ENCODE measurements around the gene NHERF1. TPM values are rescaled to one million over a fixed set of nuclear protein-coding genes. Genes with fewer than 3 reads are reported as not detected.

Gene NHERF1
- total RNA-seq, 2 experiments from 2014 or later, result 73.2 to 116 TPM

DNA sequence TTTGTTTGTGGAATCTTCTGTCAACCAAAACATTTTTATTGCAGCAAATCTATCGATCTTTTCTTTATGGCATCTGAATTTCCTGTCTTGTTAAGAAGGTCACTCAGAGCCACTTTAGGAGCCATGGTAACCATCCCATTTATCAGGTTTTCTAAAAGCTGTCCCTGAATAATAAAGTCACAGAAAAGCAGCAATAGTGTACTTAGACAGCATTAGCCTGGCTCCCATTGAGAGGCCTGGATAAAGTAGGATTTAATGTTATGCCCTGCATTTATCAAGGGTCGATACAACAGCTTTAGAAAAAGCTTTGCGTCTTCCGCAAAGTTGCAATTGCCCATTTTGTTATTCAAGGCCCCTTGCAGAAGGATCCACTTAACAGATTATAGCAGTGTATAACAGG, 25.6 kb upstream of the NHERF1 start:
- CTCF ChIA-PET (ENCODE audit: unreplicated experiment), result no interaction called here
- POLR2A ChIA-PET, result interaction anchor here (0.7 kb wide), 1 partner anchor 35 kb away, joined by 4 read pairs; no protein-coding TSS in a partner anchor
- H3K79me2 ChIP-seq (ENCODE audit: insufficient read depth, low read depth, low read length), result no peaks in the 10 kb centered on the region
- H3K27ac ChIP-seq (ENCODE audit: low read depth, low read length, poor library complexity, severe bottlenecking), result no peak overlapping the region
- no peak for DNase-seq (ENCODE audit: low spot score)
- H3K4me1 ChIP-seq (ENCODE audit: insufficient read depth, low read length, poor library complexity, severe bottlenecking), result no peaks in the 10 kb centered on the region
- no peaks in the 10 kb centered on the region for H3K9me2 ChIP-seq (ENCODE audit: insufficient read depth, low read length)
- no TSS peak for BruUV-seq (replicated peaks)
- no peaks in the 10 kb centered on the region for H3K9me3 ChIP-seq (ENCODE audit: low read length)
- no peak overlapping the region for H2AFZ ChIP-seq (ENCODE audit: low read length)
- no peak overlapping the region for H3K4me2 ChIP-seq (ENCODE audit: low read length)
- H4K20me1 ChIP-seq (ENCODE audit: insufficient read depth, low read length), result no peaks in the 10 kb centered on the region
- no peaks in the 10 kb centered on the region for H3K36me3 ChIP-seq (ENCODE audit: insufficient read depth, low read length)
- TF ChIP-seq EZH2phosphoT487 (IDR thresholded peaks at IDR 0.05; ENCODE audit: borderline replicate concordance, low read depth, low read length), result no peak
- TF ChIP-seq, protein P1, sequence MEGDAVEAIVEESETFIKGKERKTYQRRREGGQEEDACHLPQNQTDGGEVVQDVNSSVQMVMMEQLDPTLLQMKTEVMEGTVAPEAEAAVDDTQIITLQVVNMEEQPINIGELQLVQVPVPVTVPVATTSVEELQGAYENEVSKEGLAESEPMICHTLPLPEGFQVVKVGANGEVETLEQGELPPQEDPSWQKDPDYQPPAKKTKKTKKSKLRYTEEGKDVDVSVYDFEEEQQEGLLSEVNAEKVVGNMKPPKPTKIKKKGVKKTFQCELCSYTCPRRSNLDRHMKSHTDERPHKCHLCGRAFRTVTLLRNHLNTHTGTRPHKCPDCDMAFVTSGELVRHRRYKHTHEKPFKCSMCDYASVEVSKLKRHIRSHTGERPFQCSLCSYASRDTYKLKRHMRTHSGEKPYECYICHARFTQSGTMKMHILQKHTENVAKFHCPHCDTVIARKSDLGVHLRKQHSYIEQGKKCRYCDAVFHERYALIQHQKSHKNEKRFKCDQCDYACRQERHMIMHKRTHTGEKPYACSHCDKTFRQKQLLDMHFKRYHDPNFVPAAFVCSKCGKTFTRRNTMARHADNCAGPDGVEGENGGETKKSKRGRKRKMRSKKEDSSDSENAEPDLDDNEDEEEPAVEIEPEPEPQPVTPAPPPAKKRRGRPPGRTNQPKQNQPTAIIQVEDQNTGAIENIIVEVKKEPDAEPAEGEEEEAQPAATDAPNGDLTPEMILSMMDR (conservative IDR thresholded peaks at IDR 0.05; ENCODE audit: low read length), result no peak
- intact Hi-C loops (cut with micrococcal nuclease; ENCODE audit: unreplicated experiment), result no loop called here
- H3K4me3 ChIP-seq (ENCODE audit: low read depth, low read length, poor library complexity, severe bottlenecking), result no peak overlapping the region

DNA sequence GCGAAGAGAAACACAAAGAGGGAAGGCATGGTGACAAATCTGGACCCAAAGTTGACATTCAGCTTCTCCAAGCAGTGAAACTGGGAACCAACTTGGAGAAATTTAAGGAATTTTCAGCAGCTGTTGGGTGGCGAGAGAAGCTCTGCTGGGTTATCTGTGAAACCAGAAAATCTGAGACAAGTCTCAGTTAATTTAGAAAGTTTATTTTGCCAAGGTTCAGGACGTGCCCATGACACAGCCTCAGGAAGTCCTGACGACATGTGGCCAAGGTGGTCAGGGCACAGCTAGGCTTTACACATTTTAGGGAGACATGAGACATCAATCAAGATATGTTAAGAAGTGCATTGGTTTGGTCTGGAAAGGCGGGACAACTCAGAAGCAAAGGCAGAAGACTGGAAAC, 24.5 kb upstream of the NHERF1 start:
- TF ChIP-seq, protein P1 (conservative IDR thresholded peaks at IDR 0.05; ENCODE audit: low read length), result no peak
- no peak for TF ChIP-seq EZH2phosphoT487 (IDR thresholded peaks at IDR 0.05; ENCODE audit: borderline replicate concordance, low read depth, low read length)
- no peak overlapping the region for H3K4me3 ChIP-seq (ENCODE audit: low read depth, low read length, poor library complexity, severe bottlenecking)
- H3K79me2 ChIP-seq (ENCODE audit: insufficient read depth, low read depth, low read length), result no peaks in the 10 kb centered on the region
- CTCF ChIA-PET (ENCODE audit: unreplicated experiment), result no interaction called here
- H2AFZ ChIP-seq (ENCODE audit: low read length), result no peak overlapping the region
- no peaks in the 10 kb centered on the region for H4K20me1 ChIP-seq (ENCODE audit: insufficient read depth, low read length)
- no peaks in the 10 kb centered on the region for H3K36me3 ChIP-seq (ENCODE audit: insufficient read depth, low read length)
- no TSS peak for BruUV-seq (replicated peaks)
- H3K27ac ChIP-seq (ENCODE audit: low read depth, low read length, poor library complexity, severe bottlenecking), result no peak overlapping the region
- H3K4me2 ChIP-seq (ENCODE audit: low read length), result no peak overlapping the region
- H3K4me1 ChIP-seq (ENCODE audit: insufficient read depth, low read length, poor library complexity, severe bottlenecking), result no peaks in the 10 kb centered on the region
- intact Hi-C loops (cut with micrococcal nuclease; ENCODE audit: unreplicated experiment), result no loop called here
- H3K9me3 ChIP-seq (ENCODE audit: low read length), result peaks cover 10% of the 10 kb centered on the region
- no peak for DNase-seq (ENCODE audit: low spot score)
- POLR2A ChIA-PET, result interaction anchor here (0.5 kb wide), 1 partner anchor 49 kb away, joined by 4 read pairs; no protein-coding TSS in a partner anchor
- no peaks in the 10 kb centered on the region for H3K9me2 ChIP-seq (ENCODE audit: insufficient read depth, low read length)

DNA sequence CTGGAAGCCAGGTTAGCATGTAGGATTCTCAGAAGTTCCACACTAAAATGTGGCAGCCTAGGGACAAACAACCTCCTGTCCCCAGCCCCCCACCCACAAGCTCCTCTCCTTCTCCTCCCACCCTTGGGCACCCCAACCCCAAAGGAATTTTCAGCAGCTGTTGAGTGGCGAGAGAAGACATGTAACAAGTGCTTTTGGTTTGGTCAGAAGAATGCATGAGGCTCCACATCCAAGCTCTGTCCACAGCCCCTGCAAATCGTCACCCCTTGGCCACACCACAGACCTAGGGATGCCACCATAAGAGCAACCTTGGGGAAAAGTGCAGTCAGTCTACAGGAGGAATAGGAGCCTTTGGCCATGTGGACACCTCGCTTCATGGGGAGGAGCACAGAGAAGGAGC, 23.3 kb upstream of the NHERF1 start:
- Histone ChIP-seq H3K4me3 (ENCODE audit: low read depth, low read length, poor library complexity, severe bottlenecking) (no peak overlapping the region), H3K79me2 (ENCODE audit: insufficient read depth, low read depth, low read length) (no peaks in the 10 kb centered on the region), H3K4me1 (ENCODE audit: insufficient read depth, low read length, poor library complexity, severe bottlenecking) (no peaks in the 10 kb centered on the region), H4K20me1 (ENCODE audit: insufficient read depth, low read length) (no peaks in the 10 kb centered on the region), H3K36me3 (ENCODE audit: insufficient read depth, low read length) (no peaks in the 10 kb centered on the region), H2AFZ (ENCODE audit: low read length) (no peak overlapping the region), H3K27ac (ENCODE audit: low read depth, low read length, poor library complexity, severe bottlenecking) (no peak overlapping the region), H3K4me2 (ENCODE audit: low read length) (no peak overlapping the region), H3K9me3 (ENCODE audit: low read length) (peaks cover 10% of the 10 kb centered on the region), H3K9me2 (ENCODE audit: insufficient read depth, low read length) (no peaks in the 10 kb centered on the region)
- intact Hi-C loops (cut with micrococcal nuclease; ENCODE audit: unreplicated experiment), result no loop called here
- BruUV-seq (replicated peaks), result no TSS peak
- TF ChIP-seq, protein P1 (conservative IDR thresholded peaks at IDR 0.05; ENCODE audit: low read length), result no peak
- CTCF ChIA-PET (ENCODE audit: unreplicated experiment), result no interaction called here
- POLR2A ChIA-PET, result no interaction called here
- no peak for DNase-seq (ENCODE audit: low spot score)

Data from OCI-LY7 (cell line).